Stimulated activated CD8-positive, alpha-beta memory T cell treated with anti-CD3 and anti-CD28 coated beads, Interleukin-15, amount 100 ng/mL, for 24 hours (primary cell): ENCODE results near the gene PLPPR2.
"Not testable (repeated sequence)": the region's sequence is repeated elsewhere in the genome, so short reads cannot be mapped to it uniquely, and the experiment has no call there.

ENCODE experiments used
- DNase-seq: peaks from one replicate; pipeline ENCODE4 v3.0.0-alpha.2; 2020; ENCODE audit warnings: low read depth

Gene PLPPR2

GRCh38 chr19:11340099-11340467 lies 15.1 kb upstream of the PLPPR2 start:
- DNase-seq: not testable (repeated sequence)

- no peak for DNase-seq
Observed at GRCh38 chr19:11342429-11342828, 12.8 kb upstream of the PLPPR2 start.

- no peak for DNase-seq
Observed at GRCh38 chr19:11345122-11345803, 10.0 kb upstream of the PLPPR2 start.

- peak; percentile 90 for DNase-seq
Observed at GRCh38 chr19:11346104-11346940, 8.9 kb upstream of the PLPPR2 start, which contains the start of the genes CCDC159 and TMEM205. CCDC159 (plus strand) TSS chr19:11346519; CDS start chr19:11346607, 88 bp downstream. TMEM205 (minus strand) TSS chr19:11346268; CDS start chr19:11345619, 649 bp downstream.

GRCh38 chr19:11347546-11348039 lies 7.6 kb upstream of the PLPPR2 start:
- no peak for DNase-seq

GRCh38 chr19:11349171-11349570 lies 6.1 kb upstream of the PLPPR2 start:
- DNase-seq: no peak

- not testable (repeated sequence) for DNase-seq
Observed at GRCh38 chr19:11354102-11354501, 1.1 kb upstream of the PLPPR2 start.

- no peak for DNase-seq
Observed at GRCh38 chr19:11356074-11356397, 804 bp downstream of the PLPPR2 start.

GRCh38 chr19:11356676-11357550 lies 1.7 kb downstream of the PLPPR2 start:
- no peak for DNase-seq

- DNase-seq: no peak
Observed at GRCh38 chr19:11359421-11359820, 4.2 kb downstream of the PLPPR2 start.

GRCh38 chr19:11361037-11361770 lies 6.0 kb downstream of the PLPPR2 start:
- DNase-seq: no peak

- DNase-seq: no peak
Observed at GRCh38 chr19:11361771-11362731, 6.8 kb downstream of the PLPPR2 start.

GRCh38 chr19:11363881-11364280 lies 8.6 kb downstream of the PLPPR2 start:
- DNase-seq: no peak

GRCh38 chr19:11364296-11364904 lies 9.2 kb downstream of the PLPPR2 start:
- no peak for DNase-seq

- no peak for DNase-seq
Observed at GRCh38 chr19:11364935-11365334, 9.7 kb downstream of the PLPPR2 start.

- no peak for DNase-seq
Observed at GRCh38 chr19:11365557-11366117, 10.4 kb downstream of the PLPPR2 start.

- no peak for DNase-seq
Observed at GRCh38 chr19:11367528-11367927, 12.3 kb downstream of the PLPPR2 start.

GRCh38 chr19:11370744-11371143 lies 15.5 kb downstream of the PLPPR2 start:
- no peak for DNase-seq

- no peak for DNase-seq
Observed at GRCh38 chr19:11373166-11373884, 18.1 kb downstream of the PLPPR2 start.
